Small intestine (tissue), 7 donors: Measurements from ENCODE around the gene SLC6A13. TPM values are rescaled to one million over a fixed set of nuclear protein-coding genes. Genes with fewer than 3 reads are reported as not detected.
A peak's percentile ranks its signal among the peaks of the same experiment; 100 is the strongest.

Experiments used
- DNase-seq, 2 donors: peaks; one replicate each; pipeline versions ENCODE4 v3.0.0 to v3.0.0-alpha.2; 2013
- FAIRE-seq: peaks from 2 replicates; lab custom pipeline; 2012; peaks lifted over from hg19 to GRCh38; lab: Jason Lieb, UNC
- H3K27ac ChIP-seq, 3 donors: one replicate each; pipeline ENCODE4 v1.5.1; 2013; ENCODE audit warnings: low read length in 2 of 3, mild to moderate bottlenecking in 2 of 3, control low read depth in 1 of 3, inconsistent platforms in 1 of 3, low read depth in 1 of 3, moderate library complexity in 1 of 3
- H3K27me3 ChIP-seq, 3 donors: one replicate each; pipeline ENCODE4 v1.6.1; 2013; ENCODE audit warnings: low read length in 3 of 3, inconsistent platforms in 1 of 3; ENCODE audit not compliant: control insufficient read depth in 3 of 3, insufficient read depth in 3 of 3
- H3K36me3 ChIP-seq, 3 donors: one replicate each; pipeline ENCODE4 v1.6.1; 2013; ENCODE audit warnings: low read length in 3 of 3, inconsistent platforms in 1 of 3, low read depth in 1 of 3, mild to moderate bottlenecking in 1 of 3, moderate library complexity in 1 of 3; ENCODE audit not compliant: control insufficient read depth in 3 of 3, insufficient read depth in 2 of 3
- H3K4me1 ChIP-seq, 3 donors: one replicate each; pipeline ENCODE4 v1.6.1; 2013; ENCODE audit warnings: low read length in 2 of 3, inconsistent platforms in 1 of 3, low read depth in 1 of 3, mild to moderate bottlenecking in 1 of 3, moderate library complexity in 1 of 3; ENCODE audit not compliant: control insufficient read depth in 3 of 3, insufficient read depth in 2 of 3
- H3K4me3 ChIP-seq, 3 donors: one replicate each; pipeline ENCODE4 v1.5.1; 2013; ENCODE audit warnings: low read length in 3 of 3, control low read depth in 1 of 3, inconsistent platforms in 1 of 3, low read depth in 1 of 3, mild to moderate bottlenecking in 1 of 3, moderate library complexity in 1 of 3
- H3K9me3 ChIP-seq, 2 donors: one replicate each; pipeline ENCODE4 v1.6.1; 2013; ENCODE audit warnings: low read depth in 1 of 2, low read length in 1 of 2; ENCODE audit not compliant: control insufficient read depth in 2 of 2, insufficient read depth in 1 of 2
- WGBS, 3 donors: extraction: QIAGEN DNeasy Blood & Tissue Kit; methylation state at CpG; one replicate each; pipeline ENCODE4 v1.1.7; 2013; 5-methylcytosine and 5-hydroxymethylcytosine counted together
- polyA plus RNA-seq, 4 donors: library from polyadenylated mRNA; stranded (reverse) in 3 of 4; unstranded in 1 of 4; fragments of 200-250 nt in 3 of 4; fragments of 120-200 nt in 1 of 4; gene quantifications; one replicate each; pipeline versions ENCODE4 v1.2.1 to v1.2.3, GENCODE V29; 2013
- donor health status: healthy with polysubstance abuse.
- donor health status: control.
- donor health status: control.
- donor health status: Bipolar disorder and iron deficiency.
- donor health status: healthy.

SLC6A13 gene
- polyA plus RNA-seq, 4 donors = 0.24 to 18.6 (median 5.8) TPM

- Histone ChIP-seq H3K4me1 (no peaks in the 10 kb centered on the region), H3K4me3 (no peak overlapping the region), H3K27me3 (peaks cover 0 to 18% (median 4%) of the 10 kb centered on the region in 3 donors), H3K36me3 (no peaks in the 10 kb centered on the region), H3K27ac (no peak overlapping the region), H3K9me3 (peaks cover 0 to 5% of the 10 kb centered on the region in 2 donors)
- FAIRE-seq (no peak), DNase-seq (no peak)
- 85 to 89% (median 87%) methylated on average over 13 to 15 of the region's 15 CpGs for WGBS, 3 donors
These were observed 66.7 kb downstream of the SLC6A13 start for GRCh38 chr12:195951-196350.

GRCh38 chr12:195156-195555, 67.5 kb downstream of the SLC6A13 start:
- peaks cover 0 to 5% of the 10 kb centered on the region in 2 donors for H3K9me3 ChIP-seq
- no peak overlapping the region for H3K27ac ChIP-seq
- no peaks in the 10 kb centered on the region for H3K36me3 ChIP-seq
- H3K27me3 ChIP-seq = peaks cover 0 to 17% (median 4%) of the 10 kb centered on the region in 3 donors
- no peak overlapping the region for H3K4me3 ChIP-seq
- FAIRE-seq (no peak), DNase-seq (no peak)
- H3K4me1 ChIP-seq = no peaks in the 10 kb centered on the region
- whole genome bisulfite sequencing, 3 donors = 71 to 75% (median 74%) methylated on average over 5 of the region's 5 CpGs

- H3K27ac ChIP-seq = no peak overlapping the region
- WGBS, 3 donors = 76 to 85% (median 81%) methylated on average over 7 of the region's 7 CpGs
- peaks cover 0 to 5% of the 10 kb centered on the region in 2 donors for H3K9me3 ChIP-seq
- peaks cover 0 to 13% (median 3%) of the 10 kb centered on the region in 3 donors for H3K27me3 ChIP-seq
- H3K4me3 ChIP-seq = no peak overlapping the region
- H3K36me3 ChIP-seq = no peaks in the 10 kb centered on the region
- DNase-seq (no peak), FAIRE-seq (no peak)
- H3K4me1 ChIP-seq = peaks cover 0 to 3% (median 0%) of the 10 kb centered on the region in 3 donors
These were observed 68.4 kb downstream of the SLC6A13 start for GRCh38 chr12:194276-194675.

- no peak overlapping the region for H3K27ac ChIP-seq
- no peaks in the 10 kb centered on the region for H3K36me3 ChIP-seq
- H3K4me1 ChIP-seq = peaks cover 0 to 5% (median 0%) of the 10 kb centered on the region in 3 donors
- DNase-seq (no peak), FAIRE-seq (no peak)
- H3K4me3 ChIP-seq = no peak overlapping the region
- H3K9me3 ChIP-seq = peaks cover 0 to 5% of the 10 kb centered on the region in 2 donors
- WGBS, 3 donors = 51 to 62% (median 53%) methylated on average over 10 of the region's 10 CpGs
- peaks cover 0 to 8% (median 2%) of the 10 kb centered on the region in 3 donors for H3K27me3 ChIP-seq
These were observed 69.4 kb downstream of the SLC6A13 start for GRCh38 chr12:193261-193660.

GRCh38 chr12:191541-191940, 71.1 kb downstream of the SLC6A13 start:
- no peak overlapping the region for H3K4me3 ChIP-seq
- no peaks in the 10 kb centered on the region for H3K36me3 ChIP-seq
- DNase-seq (no peak), FAIRE-seq (no peak)
- H3K27ac ChIP-seq = no peak overlapping the region
- peaks cover 0 to 5% (median 0%) of the 10 kb centered on the region in 3 donors for H3K4me1 ChIP-seq
- WGBS, 3 donors = 77 to 85% (median 80%) methylated on average over 3 of the region's 3 CpGs
- H3K9me3 ChIP-seq = peaks cover 0 to 5% of the 10 kb centered on the region in 2 donors
- peaks cover 0 to 5% (median 2%) of the 10 kb centered on the region in 3 donors for H3K27me3 ChIP-seq

GRCh38 chr12:190881-191280, 71.8 kb downstream of the SLC6A13 start:
- H3K27ac ChIP-seq = no peak overlapping the region
- no peak for DNase-seq
- WGBS, 3 donors = 64 to 84% (median 80%) methylated on average over 8 of the region's 8 CpGs

GRCh38 chr12:189622-189962, 73.0 kb downstream of the SLC6A13 start:
- peaks cover 0 to 5% (median 0%) of the 10 kb centered on the region in 3 donors for H3K27me3 ChIP-seq
- whole genome bisulfite sequencing, 3 donors = 67 to 73% (median 70%) methylated on average over 6 of the region's 6 CpGs
- no peaks in the 10 kb centered on the region for H3K36me3 ChIP-seq
- peaks cover 0 to 5% (median 0%) of the 10 kb centered on the region in 3 donors for H3K4me1 ChIP-seq
- no peak for FAIRE-seq
- H3K27ac ChIP-seq = no peak overlapping the region
- H3K4me3 ChIP-seq = no peak overlapping the region
- H3K9me3 ChIP-seq = peaks cover 0 to 5% of the 10 kb centered on the region in 2 donors
- DNase-seq = no peak

More at GRCh38 chr12:190881-191280, 71.8 kb downstream of the SLC6A13 start:
- Histone ChIP-seq H3K27me3 (peaks cover 0 to 5% (median 0%) of the 10 kb centered on the region in 3 donors), H3K36me3 (no peaks in the 10 kb centered on the region), H3K4me3 (no peak overlapping the region), H3K9me3 (peaks cover 0 to 5% of the 10 kb centered on the region in 2 donors), H3K4me1 (peaks cover 0 to 5% (median 0%) of the 10 kb centered on the region in 3 donors)
- no peak for FAIRE-seq

GRCh38 chr12:188910-189621, 73.6 kb downstream of the SLC6A13 start:
- H3K27me3 ChIP-seq = peaks cover 0 to 5% (median 0%) of the 10 kb centered on the region in 3 donors
- DNase-seq = peak; percentile 48 to 85
- peak overlapping the region in 2 of 3 donors; percentile 44 to 46 for H3K4me3 ChIP-seq
- H3K27ac ChIP-seq = no peak overlapping the region
- FAIRE-seq = no peak
- H3K4me1 ChIP-seq = peaks cover 0 to 5% (median 0%) of the 10 kb centered on the region in 3 donors
- WGBS, 3 donors = 9 to 11% (median 9%) methylated on average over 32 to 52 of the region's 52 CpGs
- H3K36me3 ChIP-seq = no peaks in the 10 kb centered on the region
- H3K9me3 ChIP-seq = peaks cover 0 to 5% of the 10 kb centered on the region in 2 donors
